ENCODE measurements around the gene ENGASE.

Gene ENGASE

GRCh38 chr17:79113699-79114457, 39.3 kb downstream of the ENGASE start:
- no peaks in the 10 kb centered on the region for H3K4me1 ChIP-seq (ENCODE audit: control insufficient read depth in 1 of 2, insufficient read depth in 1 of 2, low read depth in 1 of 2, low read length in 1 of 2)
- H3K27me3 ChIP-seq = no peaks in the 10 kb centered on the region
- H3K27ac ChIP-seq = no peak overlapping the region
- no peak for TF ChIP-seq CTCF (IDR thresholded peaks at IDR 0.05)
- H3K36me3 ChIP-seq = no peaks in the 10 kb centered on the region
- H3K4me3 ChIP-seq (ENCODE audit: low read depth in 1 of 2, low read length in 1 of 2) = no peak overlapping the region
- H3K9me3 ChIP-seq = no peaks in the 10 kb centered on the region

- no peak for TF ChIP-seq CTCF (IDR thresholded peaks at IDR 0.05)
- Histone ChIP-seq H3K4me1 (ENCODE audit: control insufficient read depth in 1 of 2, insufficient read depth in 1 of 2, low read depth in 1 of 2, low read length in 1 of 2) (no peaks in the 10 kb centered on the region), H3K27ac (no peak overlapping the region), H3K9me3 (no peaks in the 10 kb centered on the region), H3K36me3 (no peaks in the 10 kb centered on the region), H3K4me3 (ENCODE audit: low read depth in 1 of 2, low read length in 1 of 2) (no peak overlapping the region), H3K27me3 (no peaks in the 10 kb centered on the region)
Measured at GRCh38 chr17:79114458-79115301, 40.1 kb downstream of the ENGASE start.

- Histone ChIP-seq H3K27me3 (no peaks in the 10 kb centered on the region), H3K36me3 (no peaks in the 10 kb centered on the region), H3K4me1 (ENCODE audit: control insufficient read depth in 1 of 2, insufficient read depth in 1 of 2, low read depth in 1 of 2, low read length in 1 of 2) (no peaks in the 10 kb centered on the region)
Measured at GRCh38 chr17:79115487-79115886, 40.9 kb downstream of the ENGASE start.

GRCh38 chr17:79116575-79117368, 42.1 kb downstream of the ENGASE start:
- TF ChIP-seq CTCF (IDR thresholded peaks at IDR 0.05) = no peak
- H3K4me1 ChIP-seq (ENCODE audit: control insufficient read depth in 1 of 2, insufficient read depth in 1 of 2, low read depth in 1 of 2, low read length in 1 of 2) = no peaks in the 10 kb centered on the region
- no peaks in the 10 kb centered on the region for H3K27me3 ChIP-seq
- H3K27ac ChIP-seq = no peak overlapping the region
- H3K9me3 ChIP-seq = no peaks in the 10 kb centered on the region
- no peaks in the 10 kb centered on the region for H3K36me3 ChIP-seq
- no peak overlapping the region for H3K4me3 ChIP-seq (ENCODE audit: low read depth in 1 of 2, low read length in 1 of 2)

More at GRCh38 chr17:79115487-79115886, 40.9 kb downstream of the ENGASE start:
- Histone ChIP-seq H3K9me3 (no peaks in the 10 kb centered on the region), H3K27ac (no peak overlapping the region), H3K4me3 (ENCODE audit: low read depth in 1 of 2, low read length in 1 of 2) (no peak overlapping the region)
- no peak for TF ChIP-seq CTCF (IDR thresholded peaks at IDR 0.05)

GRCh38 chr17:79117905-79118487, 43.4 kb downstream of the ENGASE start:
- H3K27me3 ChIP-seq = peaks cover 4% of the 10 kb centered on the region
- no peaks in the 10 kb centered on the region for H3K36me3 ChIP-seq
- H3K4me3 ChIP-seq (ENCODE audit: low read depth in 1 of 2, low read length in 1 of 2) = no peak overlapping the region

More at GRCh38 chr17:79117905-79118487, 43.4 kb downstream of the ENGASE start:
- Histone ChIP-seq H3K4me1 (ENCODE audit: control insufficient read depth in 1 of 2, insufficient read depth in 1 of 2, low read depth in 1 of 2, low read length in 1 of 2) (no peaks in the 10 kb centered on the region), H3K27ac (no peak overlapping the region), H3K9me3 (no peaks in the 10 kb centered on the region)
- no peak for TF ChIP-seq CTCF (IDR thresholded peaks at IDR 0.05)

Data from neutrophil (primary cell).